ENCODE data around the gene BFSP2.
A peak's percentile ranks its signal among the peaks of the same experiment; 100 is the strongest.
"Not testable (repeated sequence)": the region's sequence is repeated elsewhere in the genome, so short reads cannot be mapped to it uniquely, and the experiment has no call there.

The BFSP2 gene

GRCh38 chr3:133479895-133480669 is 80.2 kb downstream of the BFSP2 start:
- DNase-seq (ENCODE audit: low read depth in 2 of 2), result no peak

GRCh38 chr3:133482474-133482873 is 82.6 kb downstream of the BFSP2 start:
- not testable (repeated sequence) for DNase-seq (ENCODE audit: low read depth in 2 of 2)

GRCh38 chr3:133486658-133487057 is 86.8 kb downstream of the BFSP2 start:
- DNase-seq (ENCODE audit: low read depth in 2 of 2), result no peak

- DNase-seq (ENCODE audit: low read depth in 2 of 2), result no peak
Measured at GRCh38 chr3:133487204-133487603, 87.3 kb downstream of the BFSP2 start.

GRCh38 chr3:133487920-133488540 is 88.2 kb downstream of the BFSP2 start:
- peak in 1 of 2 donors; percentile 37 for DNase-seq (ENCODE audit: low read depth in 2 of 2)

GRCh38 chr3:133488785-133489367 is 89.0 kb downstream of the BFSP2 start:
- DNase-seq (ENCODE audit: low read depth in 2 of 2), result no peak

GRCh38 chr3:133489466-133490085 is 89.7 kb downstream of the BFSP2 start:
- DNase-seq (ENCODE audit: low read depth in 2 of 2), result no peak

GRCh38 chr3:133490468-133491351 is 90.9 kb downstream of the BFSP2 start:
- DNase-seq (ENCODE audit: low read depth in 2 of 2), result peak in 1 of 2 donors; percentile 33

- no peak for DNase-seq (ENCODE audit: low read depth in 2 of 2)
Measured at GRCh38 chr3:133491481-133492059, 91.7 kb downstream of the BFSP2 start.

GRCh38 chr3:133492159-133492741 is 92.4 kb downstream of the BFSP2 start:
- DNase-seq (ENCODE audit: low read depth in 2 of 2), result no peak

- DNase-seq (ENCODE audit: low read depth in 2 of 2), result no peak
Measured at GRCh38 chr3:133494469-133494868, 94.6 kb downstream of the BFSP2 start.

- DNase-seq (ENCODE audit: low read depth in 2 of 2), result not testable (repeated sequence)
Measured at GRCh38 chr3:133502542-133502941, 102.7 kb downstream of the BFSP2 start.

GRCh38 chr3:133503409-133503808 is 103.6 kb downstream of the BFSP2 start:
- no peak for DNase-seq (ENCODE audit: low read depth in 2 of 2)

- DNase-seq (ENCODE audit: low read depth in 2 of 2), result no peak
Measured at GRCh38 chr3:133504736-133505135, 104.9 kb downstream of the BFSP2 start.

- DNase-seq (ENCODE audit: low read depth in 2 of 2), result no peak
Measured at GRCh38 chr3:133505813-133506212, 106.0 kb downstream of the BFSP2 start.

GRCh38 chr3:133506215-133506901 is 106.5 kb downstream of the BFSP2 start:
- DNase-seq (ENCODE audit: low read depth in 2 of 2), result no peak

GRCh38 chr3:133509488-133509887 is 109.6 kb downstream of the BFSP2 start:
- DNase-seq (ENCODE audit: low read depth in 2 of 2), result no peak

GRCh38 chr3:133512416-133513089 is 112.7 kb downstream of the BFSP2 start:
- DNase-seq (ENCODE audit: low read depth in 2 of 2), result no peak

- DNase-seq (ENCODE audit: low read depth in 2 of 2), result no peak
Measured at GRCh38 chr3:133514418-133514817, 114.6 kb downstream of the BFSP2 start.

- DNase-seq (ENCODE audit: low read depth in 2 of 2), result no peak
Measured at GRCh38 chr3:133515127-133515526, 115.3 kb downstream of the BFSP2 start.
